ENCODE measurements around the gene HEBP1. TPM values are rescaled to one million over a fixed set of nuclear protein-coding genes. Genes with fewer than 3 reads are reported as not detected.

HEBP1 gene
- total RNA-seq, 1 donor from 2014 or later, result 28.9 TPM

GRCh38 chr12:12951504-12951903, 48.6 kb downstream of the HEBP1 start:
- Mint-ChIP-seq H3K4me1 (ENCODE audit: low read depth, unreplicated experiment) (peaks cover 3% of the 10 kb centered on the region), H3K27ac (ENCODE audit: unreplicated experiment) (no peak overlapping the region), H3K36me3 (ENCODE audit: low read depth, unreplicated experiment) (no peaks in the 10 kb centered on the region), H3K9me3 (ENCODE audit: unreplicated experiment) (peaks cover 2% of the 10 kb centered on the region), H3K4me3 (ENCODE audit: unreplicated experiment) (no peak overlapping the region), H3K27me3 (ENCODE audit: low read depth, unreplicated experiment) (peaks cover 11% of the 10 kb centered on the region)
- Histone ChIP-seq H3K27ac (ENCODE audit: low read depth, low read length) (no peak overlapping the region), H4K20me1 (ENCODE audit: insufficient read depth, low read length) (no peaks in the 10 kb centered on the region), H3K4me1 (ENCODE audit: insufficient read depth, low read length) (no peaks in the 10 kb centered on the region), H2AFZ (ENCODE audit: low read depth, low read length) (no peak overlapping the region), H3K4me3 (ENCODE audit: insufficient read depth, low read depth, low read length) (no peak overlapping the region), H3K9ac (ENCODE audit: low read length) (no peak overlapping the region), H3K79me2 (ENCODE audit: insufficient read depth, low read length) (no peaks in the 10 kb centered on the region), H3K27me3 (ENCODE audit: insufficient read depth, low read length) (no peaks in the 10 kb centered on the region), H3K4me2 (ENCODE audit: low read length) (no peak overlapping the region), H3K36me3 (ENCODE audit: insufficient read depth, low read length) (no peaks in the 10 kb centered on the region), H3K9me3 (ENCODE audit: insufficient read depth, low read depth, low read length) (no peaks in the 10 kb centered on the region)
- TF ChIP-seq, protein P1, sequence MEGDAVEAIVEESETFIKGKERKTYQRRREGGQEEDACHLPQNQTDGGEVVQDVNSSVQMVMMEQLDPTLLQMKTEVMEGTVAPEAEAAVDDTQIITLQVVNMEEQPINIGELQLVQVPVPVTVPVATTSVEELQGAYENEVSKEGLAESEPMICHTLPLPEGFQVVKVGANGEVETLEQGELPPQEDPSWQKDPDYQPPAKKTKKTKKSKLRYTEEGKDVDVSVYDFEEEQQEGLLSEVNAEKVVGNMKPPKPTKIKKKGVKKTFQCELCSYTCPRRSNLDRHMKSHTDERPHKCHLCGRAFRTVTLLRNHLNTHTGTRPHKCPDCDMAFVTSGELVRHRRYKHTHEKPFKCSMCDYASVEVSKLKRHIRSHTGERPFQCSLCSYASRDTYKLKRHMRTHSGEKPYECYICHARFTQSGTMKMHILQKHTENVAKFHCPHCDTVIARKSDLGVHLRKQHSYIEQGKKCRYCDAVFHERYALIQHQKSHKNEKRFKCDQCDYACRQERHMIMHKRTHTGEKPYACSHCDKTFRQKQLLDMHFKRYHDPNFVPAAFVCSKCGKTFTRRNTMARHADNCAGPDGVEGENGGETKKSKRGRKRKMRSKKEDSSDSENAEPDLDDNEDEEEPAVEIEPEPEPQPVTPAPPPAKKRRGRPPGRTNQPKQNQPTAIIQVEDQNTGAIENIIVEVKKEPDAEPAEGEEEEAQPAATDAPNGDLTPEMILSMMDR (IDR thresholded peaks at IDR 0.05; ENCODE audit: insufficient read depth, low read depth, low read length), result no peak
- TF ChIP-seq EZH2 (IDR thresholded peaks at IDR 0.05; ENCODE audit: insufficient read depth, low read length), result no peak
- DNase-seq (ENCODE audit: low read depth) (no peak), FAIRE-seq (no peak)

DNA sequence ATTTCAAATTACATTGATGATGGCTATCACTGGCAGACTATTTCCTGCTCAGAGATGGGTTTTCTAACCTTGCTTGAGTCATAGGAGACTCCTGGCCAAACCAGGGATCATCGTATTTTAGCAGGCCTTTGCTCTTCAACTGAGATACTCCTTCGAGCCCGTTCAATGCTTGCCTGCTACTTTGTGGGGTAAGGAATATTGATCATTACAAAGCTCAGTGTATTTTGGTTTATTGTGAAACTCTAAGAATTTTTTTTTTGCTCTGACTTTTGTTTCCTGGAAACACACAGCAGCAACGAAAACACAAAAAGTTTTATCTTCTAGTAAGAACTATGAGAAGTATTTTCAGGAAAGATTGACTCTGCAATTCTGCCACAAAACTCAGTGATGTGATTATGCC, 52.2 kb downstream of the HEBP1 start:
- H4K20me1 ChIP-seq (ENCODE audit: insufficient read depth, low read length), result no peaks in the 10 kb centered on the region
- Mint-ChIP-seq H3K27me3 (ENCODE audit: low read depth, unreplicated experiment) (peaks cover 15% of the 10 kb centered on the region), H3K27ac (ENCODE audit: unreplicated experiment) (no peak overlapping the region), H3K4me1 (ENCODE audit: low read depth, unreplicated experiment) (no peaks in the 10 kb centered on the region), H3K36me3 (ENCODE audit: low read depth, unreplicated experiment) (no peaks in the 10 kb centered on the region), H3K9me3 (ENCODE audit: unreplicated experiment) (peaks cover 2% of the 10 kb centered on the region), H3K4me3 (ENCODE audit: unreplicated experiment) (no peak overlapping the region)
- FAIRE-seq, result no peak
- no peaks in the 10 kb centered on the region for H3K4me1 ChIP-seq (ENCODE audit: insufficient read depth, low read length)
- H3K4me2 ChIP-seq (ENCODE audit: low read length), result no peak overlapping the region
- DNase-seq (ENCODE audit: low read depth), result no peak
- no peaks in the 10 kb centered on the region for H3K79me2 ChIP-seq (ENCODE audit: insufficient read depth, low read length)
- no peaks in the 10 kb centered on the region for H3K27me3 ChIP-seq (ENCODE audit: insufficient read depth, low read length)
- H3K27ac ChIP-seq (ENCODE audit: low read depth, low read length), result no peak overlapping the region
- H3K4me3 ChIP-seq (ENCODE audit: insufficient read depth, low read depth, low read length), result no peak overlapping the region
- no peak overlapping the region for H3K9ac ChIP-seq (ENCODE audit: low read length)
- TF ChIP-seq, protein P1 (IDR thresholded peaks at IDR 0.05; ENCODE audit: insufficient read depth, low read depth, low read length), result no peak
- TF ChIP-seq EZH2 (IDR thresholded peaks at IDR 0.05; ENCODE audit: insufficient read depth, low read length), result no peak
- no peaks in the 10 kb centered on the region for H3K36me3 ChIP-seq (ENCODE audit: insufficient read depth, low read length)
- no peak overlapping the region for H2AFZ ChIP-seq (ENCODE audit: low read depth, low read length)
- no peaks in the 10 kb centered on the region for H3K9me3 ChIP-seq (ENCODE audit: insufficient read depth, low read depth, low read length)

- TF ChIP-seq, protein P1 (IDR thresholded peaks at IDR 0.05; ENCODE audit: insufficient read depth, low read depth, low read length), result no peak
- no peak for TF ChIP-seq EZH2 (IDR thresholded peaks at IDR 0.05; ENCODE audit: insufficient read depth, low read length)
- Mint-ChIP-seq H3K36me3 (ENCODE audit: low read depth, unreplicated experiment) (no peaks in the 10 kb centered on the region), H3K4me3 (ENCODE audit: unreplicated experiment) (no peak overlapping the region), H3K27me3 (ENCODE audit: low read depth, unreplicated experiment) (peaks cover 13% of the 10 kb centered on the region), H3K27ac (ENCODE audit: unreplicated experiment) (no peak overlapping the region), H3K9me3 (ENCODE audit: unreplicated experiment) (peaks cover 2% of the 10 kb centered on the region), H3K4me1 (ENCODE audit: low read depth, unreplicated experiment) (no peaks in the 10 kb centered on the region)
- Histone ChIP-seq H3K4me3 (ENCODE audit: insufficient read depth, low read depth, low read length) (no peak overlapping the region), H3K9me3 (ENCODE audit: insufficient read depth, low read depth, low read length) (no peaks in the 10 kb centered on the region), H3K27ac (ENCODE audit: low read depth, low read length) (no peak overlapping the region), H3K4me1 (ENCODE audit: insufficient read depth, low read length) (no peaks in the 10 kb centered on the region), H3K36me3 (ENCODE audit: insufficient read depth, low read length) (no peaks in the 10 kb centered on the region), H3K27me3 (ENCODE audit: insufficient read depth, low read length) (no peaks in the 10 kb centered on the region), H3K9ac (ENCODE audit: low read length) (no peak overlapping the region), H3K79me2 (ENCODE audit: insufficient read depth, low read length) (no peaks in the 10 kb centered on the region), H4K20me1 (ENCODE audit: insufficient read depth, low read length) (no peaks in the 10 kb centered on the region), H2AFZ (ENCODE audit: low read depth, low read length) (no peak overlapping the region), H3K4me2 (ENCODE audit: low read length) (no peak overlapping the region)
- DNase-seq (ENCODE audit: low read depth) (no peak), FAIRE-seq (peak; percentile 49)
These were observed 53.2 kb downstream of the HEBP1 start for GRCh38 chr12:12946686-12947355.

Measured in astrocyte (in vitro differentiated cells and primary cell).